BE2C (cell line): ENCODE results near the gene TTN.
A peak's percentile ranks its signal among the peaks of the same experiment; 100 is the strongest.

Experiments
- DNase-seq: peaks from one replicate; pipeline ENCODE4 v3.0.0-alpha.2; 2020
- H3K27me3 ChIP-seq: fragments of 250-450 bp; sonication (Bioruptor Pico); 2 replicates; pipeline ENCODE4 v1.5.1; 2020; ENCODE audit warnings: mild to moderate bottlenecking
- H3K36me3 ChIP-seq: fragments of 250-450 bp; sonication (Bioruptor Pico); 2 replicates; pipeline ENCODE4 v1.5.1; 2020; ENCODE audit warnings: mild to moderate bottlenecking
- H3K4me1 ChIP-seq: fragments of 250-450 bp; sonication (Bioruptor Pico); 2 replicates; pipeline ENCODE4 v1.5.1; 2020
- H3K4me3 ChIP-seq: 2 replicates; pipeline ENCODE4 v1.5.1; 2011; ENCODE audit warnings: low read depth, low read length
- H3K9me3 ChIP-seq: fragments of 250-450 bp; sonication (Bioruptor Pico); 2 replicates; pipeline ENCODE4 v1.5.1; 2020
- TF ChIP-seq, protein P1 (sequence below): IDR thresholded peaks from 2 replicates; pipeline ENCODE4 v1.5.1; 2012; ENCODE audit warnings: mild to moderate bottlenecking, low read depth, low read length

TTN gene

DNA sequence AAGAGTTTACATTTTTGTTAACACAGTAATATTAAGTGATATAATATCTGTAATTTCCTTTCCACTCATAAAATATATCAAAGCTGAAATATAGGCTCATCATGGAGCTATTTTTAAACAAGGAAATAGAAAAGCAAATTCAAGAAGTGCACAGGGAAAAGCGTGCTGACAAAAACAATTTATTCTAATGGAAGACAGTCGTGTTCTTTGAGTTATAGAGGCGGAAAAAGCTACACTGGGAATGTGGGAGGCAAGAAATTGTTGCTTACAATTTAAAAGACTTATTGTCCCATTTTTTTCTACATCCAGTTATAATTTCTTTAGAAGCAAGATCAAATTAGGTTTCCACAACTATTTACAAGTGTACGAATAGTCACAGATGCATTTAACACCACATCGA is 3.2 kb upstream of the TTN start:
- H3K4me1 ChIP-seq: no peaks in the 10 kb centered on the region
- H3K27me3 ChIP-seq: no peaks in the 10 kb centered on the region
- no peaks in the 10 kb centered on the region for H3K9me3 ChIP-seq
- TF ChIP-seq, protein P1, sequence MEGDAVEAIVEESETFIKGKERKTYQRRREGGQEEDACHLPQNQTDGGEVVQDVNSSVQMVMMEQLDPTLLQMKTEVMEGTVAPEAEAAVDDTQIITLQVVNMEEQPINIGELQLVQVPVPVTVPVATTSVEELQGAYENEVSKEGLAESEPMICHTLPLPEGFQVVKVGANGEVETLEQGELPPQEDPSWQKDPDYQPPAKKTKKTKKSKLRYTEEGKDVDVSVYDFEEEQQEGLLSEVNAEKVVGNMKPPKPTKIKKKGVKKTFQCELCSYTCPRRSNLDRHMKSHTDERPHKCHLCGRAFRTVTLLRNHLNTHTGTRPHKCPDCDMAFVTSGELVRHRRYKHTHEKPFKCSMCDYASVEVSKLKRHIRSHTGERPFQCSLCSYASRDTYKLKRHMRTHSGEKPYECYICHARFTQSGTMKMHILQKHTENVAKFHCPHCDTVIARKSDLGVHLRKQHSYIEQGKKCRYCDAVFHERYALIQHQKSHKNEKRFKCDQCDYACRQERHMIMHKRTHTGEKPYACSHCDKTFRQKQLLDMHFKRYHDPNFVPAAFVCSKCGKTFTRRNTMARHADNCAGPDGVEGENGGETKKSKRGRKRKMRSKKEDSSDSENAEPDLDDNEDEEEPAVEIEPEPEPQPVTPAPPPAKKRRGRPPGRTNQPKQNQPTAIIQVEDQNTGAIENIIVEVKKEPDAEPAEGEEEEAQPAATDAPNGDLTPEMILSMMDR: no peak
- H3K4me3 ChIP-seq: no peak overlapping the region
- no peak for DNase-seq
- no peaks in the 10 kb centered on the region for H3K36me3 ChIP-seq

DNA sequence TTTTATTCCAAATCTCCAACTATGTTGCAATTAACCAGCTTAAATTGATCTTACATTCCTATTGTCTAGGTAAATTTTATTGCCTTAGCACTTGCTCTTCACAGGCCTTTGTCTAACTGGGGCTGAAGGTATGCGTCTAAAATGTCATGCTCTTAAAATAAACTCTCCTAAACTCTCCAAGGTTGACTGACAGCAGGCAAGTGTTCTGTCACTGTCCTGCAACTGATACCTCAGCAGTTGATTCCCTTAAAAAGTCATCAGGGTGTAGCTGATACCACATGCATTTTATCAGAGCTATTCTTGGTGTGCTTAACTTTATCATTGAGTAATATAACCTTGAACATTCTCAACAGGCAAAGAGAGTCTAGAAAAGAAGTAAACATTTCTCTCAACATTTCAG is 680 bp downstream of the TTN start:
- DNase-seq: no peak
- Histone ChIP-seq H3K36me3 (no peaks in the 10 kb centered on the region), H3K9me3 (no peaks in the 10 kb centered on the region), H3K4me3 (no peak overlapping the region), H3K4me1 (no peaks in the 10 kb centered on the region), H3K27me3 (no peaks in the 10 kb centered on the region)
- TF ChIP-seq, protein P1: no peak

DNA sequence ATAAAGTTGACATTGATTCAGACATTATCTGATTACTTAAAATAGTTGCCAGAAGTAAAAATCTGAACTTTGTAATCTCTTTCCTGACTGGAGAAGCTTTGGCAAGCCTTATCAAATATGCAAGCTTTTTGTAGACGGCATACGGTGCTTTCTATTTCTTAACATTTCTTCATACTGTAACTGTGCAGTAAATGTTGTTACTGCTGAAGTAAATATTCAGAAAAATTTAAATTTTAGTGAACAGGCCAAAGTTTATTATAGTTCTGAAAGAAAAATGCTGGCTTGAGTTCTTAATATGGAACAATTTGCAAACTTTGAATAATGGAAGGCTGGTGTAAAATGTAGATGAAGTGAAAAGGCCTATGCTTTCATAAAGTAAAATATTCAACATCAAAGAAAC is 1.8 kb downstream of the TTN start:
- no peak overlapping the region for H3K4me3 ChIP-seq
- DNase-seq: no peak
- no peaks in the 10 kb centered on the region for H3K4me1 ChIP-seq
- TF ChIP-seq, protein P1: no peak
- no peaks in the 10 kb centered on the region for H3K9me3 ChIP-seq
- H3K27me3 ChIP-seq: no peaks in the 10 kb centered on the region
- H3K36me3 ChIP-seq: no peaks in the 10 kb centered on the region

DNA sequence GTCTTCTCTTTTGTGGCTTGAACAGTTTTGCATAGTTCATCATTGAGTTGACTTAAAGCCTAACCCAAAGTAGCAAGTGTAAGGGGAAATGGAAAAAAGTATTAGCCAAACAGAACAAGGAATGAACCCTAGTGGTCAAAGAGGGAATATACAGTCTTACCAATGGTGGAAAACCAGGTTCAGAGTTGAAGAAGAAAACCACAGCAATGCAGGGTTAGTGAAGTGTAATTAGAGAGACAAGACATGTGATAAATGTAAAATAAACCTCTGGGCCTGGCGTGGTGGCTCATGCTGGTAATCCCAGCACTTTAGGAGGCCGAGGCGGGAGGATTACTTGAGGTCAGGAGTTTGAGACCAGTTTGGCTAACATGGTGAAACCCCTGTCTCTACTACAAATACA is 2.4 kb downstream of the TTN start:
- TF ChIP-seq, protein P1: peak; percentile 51
- no peak for DNase-seq
- Histone ChIP-seq H3K27me3 (no peaks in the 10 kb centered on the region), H3K4me3 (no peak overlapping the region), H3K9me3 (no peaks in the 10 kb centered on the region), H3K36me3 (no peaks in the 10 kb centered on the region), H3K4me1 (no peaks in the 10 kb centered on the region)

DNA sequence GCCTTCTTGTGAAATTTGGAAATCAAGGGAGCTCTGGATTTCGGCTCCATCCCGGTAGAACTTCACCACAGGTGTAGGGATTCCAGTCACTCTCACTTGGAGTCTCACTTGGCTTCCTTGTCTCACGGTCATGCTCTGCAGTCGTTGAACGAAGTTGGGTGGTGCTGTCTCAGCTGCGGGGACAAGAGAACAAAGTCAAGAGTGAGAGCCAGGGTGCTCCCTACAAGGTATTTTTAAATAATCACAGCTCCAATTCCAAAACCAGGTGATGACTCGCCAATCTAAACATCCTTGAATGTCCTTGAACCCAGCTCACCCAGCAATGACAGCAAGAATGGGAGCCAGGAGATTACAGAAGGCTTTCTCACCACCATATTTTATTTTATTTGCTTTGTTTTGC is 6.7 kb downstream of the TTN start:
- TF ChIP-seq, protein P1: no peak
- no peaks in the 10 kb centered on the region for H3K36me3 ChIP-seq
- no peak overlapping the region for H3K4me3 ChIP-seq
- DNase-seq: no peak
- no peaks in the 10 kb centered on the region for H3K4me1 ChIP-seq
- no peaks in the 10 kb centered on the region for H3K9me3 ChIP-seq
- H3K27me3 ChIP-seq: no peaks in the 10 kb centered on the region

DNA sequence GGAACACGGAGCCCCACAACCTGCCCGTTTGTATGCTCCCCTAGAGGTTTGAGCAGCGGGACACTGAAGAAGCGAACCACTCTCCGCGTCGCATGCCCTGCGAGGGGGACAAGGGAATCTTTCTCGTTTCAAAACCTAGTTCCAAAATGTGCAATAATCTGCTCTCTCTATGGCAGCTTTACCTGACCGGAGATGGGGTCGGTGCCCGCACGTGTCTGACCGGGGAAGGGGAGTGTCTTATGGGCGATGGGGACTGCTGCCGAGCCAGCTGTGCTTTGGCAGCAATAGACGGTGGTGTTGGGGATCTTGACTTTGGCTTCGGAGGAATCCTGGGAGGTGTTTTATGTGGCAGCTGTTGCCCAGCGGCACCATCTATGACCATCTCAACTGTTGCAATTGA is 7.9 kb downstream of the TTN start:
- Histone ChIP-seq H3K4me3 (no peak overlapping the region), H3K9me3 (no peaks in the 10 kb centered on the region), H3K36me3 (no peaks in the 10 kb centered on the region), H3K4me1 (no peaks in the 10 kb centered on the region), H3K27me3 (no peaks in the 10 kb centered on the region)
- TF ChIP-seq, protein P1: no peak
- DNase-seq: no peak
